MV-4-11 (cell line): ENCODE results near the gene DPPA3.

Source experiments
- DNase-seq: peaks from one replicate; lab custom pipeline; 2025; lab: John Stamatoyannopoulos, UW

Gene DPPA3

GRCh38 chr12:7711133-7711532 lies at the start of gene DPPA3:
TSS of gene DPPA3 (plus strand) at chr12:7711433. CDS start at chr12:7711571, 138 bp downstream.
- DNase-seq = no peak

- DNase-seq = no peak
These were observed 49.5 kb upstream of the DPPA3 start for GRCh38 chr12:7661741-7662140.

GRCh38 chr12:7666595-7666994 lies 44.6 kb upstream of the DPPA3 start:
- no peak for DNase-seq

GRCh38 chr12:7667125-7667524 lies 44.1 kb upstream of the DPPA3 start:
- DNase-seq = peak; percentile 81

- no peak for DNase-seq
These were observed 43.1 kb upstream of the DPPA3 start for GRCh38 chr12:7668171-7668570.

- DNase-seq = peak; percentile 90
These were observed 35.8 kb upstream of the DPPA3 start for GRCh38 chr12:7675455-7675854.

GRCh38 chr12:7677432-7677888 lies 33.8 kb upstream of the DPPA3 start:
- DNase-seq = peak; percentile 93

- DNase-seq = peak; percentile 63
These were observed 32.5 kb upstream of the DPPA3 start for GRCh38 chr12:7678744-7679143.

GRCh38 chr12:7679251-7680045 lies 31.8 kb upstream of the DPPA3 start:
- DNase-seq = no peak

- no peak for DNase-seq
These were observed 29.7 kb upstream of the DPPA3 start for GRCh38 chr12:7681535-7681934.

- peak; percentile 53 for DNase-seq
These were observed 17.4 kb upstream of the DPPA3 start for GRCh38 chr12:7693793-7694192.

GRCh38 chr12:7694556-7695236 lies 16.5 kb upstream of the DPPA3 start:
- DNase-seq = no peak

GRCh38 chr12:7695237-7695560 lies 16.0 kb upstream of the DPPA3 start:
- DNase-seq = no peak

- DNase-seq = no peak
These were observed 15.6 kb upstream of the DPPA3 start, which contains the start of gene GDF3 for GRCh38 chr12:7695566-7696197. TSS of gene GDF3 (minus strand) at chr12:7695775. CDS start at chr12:7695728, 47 bp downstream.

- no peak for DNase-seq
These were observed 5.4 kb upstream of the DPPA3 start for GRCh38 chr12:7705846-7706245.

GRCh38 chr12:7709969-7710675 lies 1.1 kb upstream of the DPPA3 start:
- DNase-seq = peak; percentile 37

- no peak for DNase-seq
These were observed 1.7 kb downstream of the DPPA3 start for GRCh38 chr12:7712841-7713442.

GRCh38 chr12:7716381-7716780 lies 5.1 kb downstream of the DPPA3 start:
- peak; percentile 60 for DNase-seq

- peak; percentile 43 for DNase-seq
These were observed 8.9 kb downstream of the DPPA3 start for GRCh38 chr12:7719946-7720730.

GRCh38 chr12:7723926-7724325 lies 12.7 kb downstream of the DPPA3 start:
- no peak for DNase-seq

- no peak for DNase-seq
These were observed 18.5 kb downstream of the DPPA3 start for GRCh38 chr12:7729746-7730145.
